GM15510 (cell line): Measurements from ENCODE around the gene MEDAG.

ENCODE experiments used
- POLR2A ChIP-seq: IDR thresholded peaks from 3 replicates; pipeline ENCODE4 v1.6.1; 2011; ENCODE audit warnings: borderline replicate concordance; ENCODE audit not compliant: insufficient read length; ENCODE audit errors: extremely low read depth

Gene MEDAG

DNA sequence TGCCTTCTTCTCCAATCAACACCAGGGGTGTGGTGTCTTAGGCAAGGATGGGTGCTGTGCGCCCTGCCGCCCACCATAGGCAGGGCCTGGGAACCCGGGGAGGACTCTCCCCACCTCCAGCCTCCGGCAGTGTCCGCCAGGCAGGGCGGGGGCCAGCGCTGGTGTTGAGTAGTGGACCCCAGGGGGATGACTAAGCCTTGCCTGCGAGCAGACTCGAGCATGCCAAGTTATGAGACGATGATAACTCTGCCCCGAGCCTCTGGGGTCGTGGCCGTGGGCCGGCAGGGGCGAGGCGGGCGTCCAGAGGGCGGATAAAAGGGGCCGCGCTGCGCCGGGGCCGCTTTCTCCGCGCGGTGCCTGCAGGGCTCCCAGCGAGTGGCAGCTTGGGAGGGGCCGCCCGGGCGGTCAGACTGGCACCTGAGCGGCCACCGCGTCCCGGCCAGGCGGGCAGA is at the start of gene MEDAG:
Gene MEDAG (plus strand): TSS at position 340 of the 452 bp plus-strand sequence. CDS start 245 bp downstream, outside the sequence.
- TF ChIP-seq POLR2A = no peak

DNA sequence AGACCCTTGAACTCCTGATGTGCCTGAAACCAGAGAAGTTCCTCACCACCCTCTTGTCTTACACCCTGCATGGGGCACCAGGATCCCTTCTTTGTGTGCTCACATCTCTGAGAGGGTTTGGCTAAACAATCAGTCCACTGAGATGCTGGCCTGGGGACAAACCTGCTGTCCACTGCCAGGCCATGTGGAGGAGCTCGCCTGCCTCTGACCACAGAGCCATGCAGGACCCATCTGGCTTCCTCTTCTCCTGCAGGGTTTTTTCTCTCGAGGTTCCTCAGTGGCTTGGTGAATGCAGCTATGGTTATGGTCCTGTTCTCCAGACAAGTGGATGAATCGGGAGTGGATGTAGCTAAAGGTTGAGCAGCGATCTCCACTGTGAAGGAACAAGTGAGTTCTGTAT is 49.1 kb upstream of the MEDAG start:
- TF ChIP-seq POLR2A = no peak

DNA sequence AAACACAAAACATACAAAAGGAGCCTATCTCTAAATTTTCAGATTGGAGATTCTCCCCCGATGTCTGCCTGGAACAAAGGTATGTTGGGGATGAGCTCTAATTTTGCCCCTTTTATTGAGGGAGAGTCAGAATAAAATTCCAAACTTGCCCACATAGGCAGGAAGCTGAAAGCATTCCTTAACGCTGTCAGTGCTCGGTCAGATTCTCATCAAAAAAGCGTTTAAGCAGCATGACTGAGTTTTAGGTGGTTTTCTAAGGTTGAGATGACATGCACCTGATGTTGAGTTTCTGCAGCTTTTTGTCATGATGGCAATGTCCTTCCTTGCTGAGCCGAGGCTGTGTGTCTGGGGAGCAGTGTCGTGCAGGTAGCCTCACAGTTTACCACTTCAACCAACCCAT is 48.4 kb upstream of the MEDAG start:
- no peak for TF ChIP-seq POLR2A

DNA sequence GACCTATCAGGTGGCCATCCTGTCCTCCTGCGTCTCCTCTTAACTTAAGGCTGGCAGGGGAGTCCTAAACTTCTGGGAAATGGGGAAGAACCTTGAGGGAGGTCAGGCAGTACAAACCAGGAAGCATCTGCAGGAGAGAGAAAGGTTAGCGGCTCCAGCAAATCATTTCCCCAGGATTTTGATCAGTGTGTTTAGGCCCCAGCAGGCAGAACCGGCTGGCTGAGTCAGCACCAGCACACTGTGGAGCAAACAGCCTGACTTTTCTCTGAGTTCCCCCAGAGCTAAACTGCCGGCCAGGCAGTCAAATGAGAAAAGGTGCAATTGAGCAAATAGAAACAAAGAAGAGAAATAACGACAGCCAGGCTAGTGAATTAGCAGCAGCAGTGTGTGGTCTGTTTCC is 46.7 kb upstream of the MEDAG start:
- TF ChIP-seq POLR2A = no peak

DNA sequence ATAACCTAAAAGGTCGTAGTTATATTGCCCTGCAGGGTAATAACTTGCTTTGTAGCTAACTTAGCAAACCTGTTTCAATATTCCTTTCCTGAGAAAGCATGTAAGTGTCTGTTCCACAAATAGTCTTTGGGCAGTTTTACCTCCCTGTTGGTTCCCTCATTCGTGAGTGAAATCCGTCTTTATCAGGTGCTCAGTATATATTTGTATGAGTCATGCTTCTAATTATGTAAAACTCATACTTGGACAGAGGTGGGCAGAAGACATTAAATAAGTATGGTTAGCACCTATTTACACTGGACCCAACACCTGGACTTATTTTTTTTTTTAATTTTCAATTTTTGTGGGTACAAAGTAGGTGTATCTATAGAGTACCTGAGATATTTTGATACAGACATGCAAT is 44.9 kb upstream of the MEDAG start:
- TF ChIP-seq POLR2A = no peak

DNA sequence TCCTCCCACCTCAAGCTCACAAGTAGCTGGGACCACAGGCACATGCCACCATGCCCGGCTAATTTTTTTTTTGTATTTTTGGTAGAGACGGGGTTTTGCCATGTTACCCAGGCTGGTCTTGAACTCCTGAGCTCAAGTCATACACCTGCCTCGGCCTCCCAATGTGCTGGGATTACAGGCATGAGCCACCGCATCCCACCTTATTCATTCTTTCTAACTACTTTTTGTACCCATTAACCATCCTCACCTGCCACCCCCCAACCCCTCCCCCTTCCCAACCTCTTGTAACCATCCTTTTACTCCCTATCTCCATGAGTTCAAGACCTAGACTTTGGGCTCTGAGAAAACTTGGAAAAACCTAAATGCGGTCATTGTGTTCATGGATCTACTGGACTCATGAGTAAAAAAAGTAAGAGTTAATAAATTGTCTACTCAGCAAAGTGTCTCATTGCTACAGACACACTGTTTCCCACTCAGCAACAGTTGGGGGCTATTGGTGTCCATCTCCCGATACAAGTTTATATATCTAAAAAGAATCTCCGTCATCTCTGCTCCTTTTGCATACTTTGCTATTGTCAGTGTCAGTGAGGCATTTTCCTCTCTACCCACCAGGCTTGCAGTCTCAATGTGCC is 44.1 kb upstream of the MEDAG start:
- TF ChIP-seq POLR2A = no peak

DNA sequence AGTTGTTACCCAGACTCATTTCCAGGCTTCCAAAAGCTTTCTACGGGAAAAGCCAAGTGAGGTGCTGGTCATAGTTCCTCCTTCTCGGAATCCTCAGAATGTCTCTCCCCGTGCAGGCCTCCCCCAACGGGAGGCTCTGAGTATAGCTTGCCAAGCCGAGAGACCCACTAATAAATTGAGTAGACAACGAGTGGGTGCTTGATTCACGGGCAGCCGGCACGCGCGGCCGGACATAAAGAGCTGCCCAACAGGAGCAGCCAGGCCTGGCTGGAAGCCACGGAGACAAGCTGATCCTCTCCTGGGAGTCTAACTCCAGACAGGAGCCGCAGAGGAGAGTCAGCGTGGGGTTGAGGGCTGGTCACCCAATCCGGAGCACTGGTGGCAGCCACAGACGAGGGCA is 43.4 kb upstream of the MEDAG start:
- no peak for TF ChIP-seq POLR2A

DNA sequence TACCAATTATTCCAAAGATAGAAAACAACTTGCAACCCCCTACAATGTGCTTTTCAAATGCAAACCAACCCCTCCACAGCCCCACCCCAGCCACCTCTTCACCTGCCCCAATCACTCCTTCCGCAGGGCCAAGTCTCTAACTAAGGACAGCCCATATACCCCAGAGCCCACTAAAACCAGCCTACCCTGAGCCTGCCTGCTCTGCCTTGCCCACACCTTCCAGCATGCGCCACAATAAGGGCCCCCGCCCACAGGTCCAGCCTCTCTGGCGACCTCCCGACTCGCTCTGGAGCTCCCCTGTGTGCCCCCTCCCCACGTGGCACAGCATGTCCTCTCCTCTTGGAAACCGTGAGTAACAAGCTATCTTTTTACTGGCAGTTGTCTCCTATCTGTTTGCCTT is 42.8 kb upstream of the MEDAG start:
- no peak for TF ChIP-seq POLR2A

DNA sequence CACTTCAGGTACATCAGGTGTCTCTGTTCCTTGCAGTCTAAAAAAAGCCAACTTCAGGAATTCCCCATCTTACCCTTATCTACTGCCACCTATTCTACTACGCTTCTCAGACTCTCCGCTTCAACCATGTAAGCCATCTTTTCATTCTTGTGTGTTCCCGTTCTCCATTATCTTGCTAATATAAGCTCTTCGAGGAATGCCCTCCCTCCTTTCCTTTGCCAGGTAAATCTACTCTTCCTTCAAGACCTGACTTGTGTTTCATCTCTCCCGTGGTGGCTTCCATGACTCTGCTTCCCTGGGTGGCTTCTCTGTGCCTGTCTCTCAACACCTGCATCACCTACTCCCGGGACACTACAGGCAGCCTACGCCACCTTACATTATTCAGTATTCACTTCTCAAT is 42.3 kb upstream of the MEDAG start:
- TF ChIP-seq POLR2A = no peak

DNA sequence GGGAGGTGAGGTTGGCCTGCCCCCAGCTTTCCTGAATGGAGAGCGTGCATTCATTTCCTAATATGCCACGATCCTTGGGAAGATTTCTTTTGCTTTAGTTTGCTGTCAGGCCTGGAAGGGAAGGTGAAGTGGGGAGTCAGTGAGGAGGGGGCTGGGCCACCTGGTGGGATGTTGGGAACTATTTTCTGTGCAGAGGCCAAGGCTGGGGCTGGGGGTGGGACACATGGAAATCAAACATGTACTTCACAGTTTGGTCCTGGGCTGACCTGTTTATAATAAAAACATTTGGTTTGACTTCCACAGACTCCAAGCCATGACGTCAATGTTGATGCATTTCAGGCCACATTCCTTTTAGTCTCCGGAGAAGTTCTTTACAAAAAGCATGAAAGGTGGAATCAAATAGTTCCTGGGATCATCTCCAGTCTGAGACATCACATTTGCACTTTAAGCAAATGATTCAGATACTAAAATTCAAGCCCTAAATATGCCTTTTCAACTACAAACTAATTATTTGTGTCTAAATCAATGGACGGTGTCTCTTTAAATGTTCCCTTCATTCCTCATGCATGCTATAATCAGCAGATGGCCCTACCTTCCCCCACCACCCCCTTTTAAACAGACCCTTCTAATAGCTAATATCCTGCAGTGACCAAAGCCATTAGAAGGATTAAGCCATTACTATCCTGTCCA is 41.5 kb upstream of the MEDAG start:
- no peak for TF ChIP-seq POLR2A

DNA sequence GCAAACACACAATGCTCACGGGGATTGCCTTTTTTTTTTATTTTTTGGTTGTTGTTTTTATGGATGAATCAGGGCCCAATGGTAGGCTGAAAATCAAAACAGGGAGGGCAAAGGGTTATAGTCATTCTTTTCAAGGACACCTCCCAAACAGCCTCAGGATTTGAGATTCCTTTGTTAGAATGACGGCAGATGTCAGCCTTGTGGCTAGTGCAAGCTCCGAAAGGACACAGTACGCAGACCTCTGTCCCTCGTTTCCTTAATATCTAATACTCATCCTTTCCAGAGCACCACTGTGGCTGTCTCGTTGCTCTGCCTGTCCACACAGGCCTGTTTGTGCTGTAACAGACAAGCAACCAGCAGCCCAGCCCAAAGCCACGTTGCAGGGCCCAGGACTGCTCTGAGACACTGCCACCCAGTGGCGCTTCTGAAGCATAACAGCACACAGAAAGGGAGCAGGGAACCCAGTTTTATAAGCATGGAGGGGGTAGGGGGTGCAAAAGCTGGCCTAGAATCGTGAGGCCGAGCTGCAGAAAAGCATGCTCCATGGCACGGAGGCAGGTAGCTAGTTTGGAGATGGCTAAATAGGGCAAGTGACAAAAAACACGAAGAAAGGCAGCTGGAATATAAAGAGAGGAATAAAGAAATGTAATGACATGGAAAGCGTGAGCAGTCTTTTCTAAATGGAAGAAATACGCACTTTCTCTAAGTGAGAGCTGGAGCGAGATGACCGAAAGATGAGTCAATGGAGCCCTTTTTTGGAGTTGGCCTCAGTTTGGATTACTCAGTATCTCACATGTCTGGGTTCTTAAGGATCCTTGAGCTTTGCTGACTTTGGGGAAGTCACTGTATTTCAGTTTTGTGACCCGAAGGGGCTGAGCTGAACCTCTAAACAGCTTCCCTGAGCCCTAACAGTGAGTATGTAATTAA is 40.7 kb upstream of the MEDAG start:
- no peak for TF ChIP-seq POLR2A

DNA sequence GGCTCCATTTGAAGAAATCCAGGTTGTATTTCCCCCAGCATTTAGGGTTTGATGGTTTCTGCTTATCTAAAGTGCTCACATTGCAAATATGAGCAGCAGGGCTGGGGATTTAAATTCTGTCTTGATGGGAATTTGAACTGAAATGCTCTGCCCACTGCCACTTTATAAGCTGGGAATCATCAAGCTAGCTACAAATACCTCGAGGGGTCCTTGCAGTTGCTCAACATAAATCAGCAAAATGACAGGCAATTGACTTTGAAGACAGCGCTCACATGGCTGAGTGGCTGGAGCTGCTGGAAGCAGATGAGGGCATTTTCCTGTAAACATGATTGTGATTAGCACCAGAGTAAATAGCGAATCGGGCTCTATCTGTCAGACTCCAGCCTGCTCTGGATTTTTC is 39.4 kb upstream of the MEDAG start:
- TF ChIP-seq POLR2A = no peak

DNA sequence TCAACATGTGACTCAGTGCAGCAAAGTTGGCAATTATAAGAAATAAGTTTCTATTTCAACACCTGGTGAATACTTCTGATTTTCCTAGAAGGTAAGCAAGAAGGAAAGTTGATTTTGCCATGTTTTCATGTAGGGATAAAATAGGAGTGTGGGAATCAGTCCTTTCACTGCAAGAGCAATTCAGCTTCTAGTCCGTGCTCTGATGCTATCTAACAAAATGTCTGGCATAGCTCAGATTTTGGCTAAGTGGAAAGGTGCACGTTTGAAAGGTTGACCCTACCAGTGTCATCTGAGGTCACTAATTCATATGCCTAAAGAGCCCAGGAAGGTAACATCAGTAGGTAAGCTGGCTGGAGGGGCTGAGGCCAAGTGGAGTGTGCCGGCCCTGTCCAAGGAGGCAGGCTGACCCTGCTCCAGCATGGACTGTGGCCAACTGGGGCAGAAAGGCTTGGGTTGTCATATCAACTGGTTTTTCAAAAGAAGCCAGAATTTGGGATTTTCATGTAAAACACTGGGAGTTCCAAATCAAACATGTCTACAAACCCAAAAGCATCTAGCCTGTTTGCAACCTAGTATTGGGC is 38.9 kb upstream of the MEDAG start:
- no peak for TF ChIP-seq POLR2A

DNA sequence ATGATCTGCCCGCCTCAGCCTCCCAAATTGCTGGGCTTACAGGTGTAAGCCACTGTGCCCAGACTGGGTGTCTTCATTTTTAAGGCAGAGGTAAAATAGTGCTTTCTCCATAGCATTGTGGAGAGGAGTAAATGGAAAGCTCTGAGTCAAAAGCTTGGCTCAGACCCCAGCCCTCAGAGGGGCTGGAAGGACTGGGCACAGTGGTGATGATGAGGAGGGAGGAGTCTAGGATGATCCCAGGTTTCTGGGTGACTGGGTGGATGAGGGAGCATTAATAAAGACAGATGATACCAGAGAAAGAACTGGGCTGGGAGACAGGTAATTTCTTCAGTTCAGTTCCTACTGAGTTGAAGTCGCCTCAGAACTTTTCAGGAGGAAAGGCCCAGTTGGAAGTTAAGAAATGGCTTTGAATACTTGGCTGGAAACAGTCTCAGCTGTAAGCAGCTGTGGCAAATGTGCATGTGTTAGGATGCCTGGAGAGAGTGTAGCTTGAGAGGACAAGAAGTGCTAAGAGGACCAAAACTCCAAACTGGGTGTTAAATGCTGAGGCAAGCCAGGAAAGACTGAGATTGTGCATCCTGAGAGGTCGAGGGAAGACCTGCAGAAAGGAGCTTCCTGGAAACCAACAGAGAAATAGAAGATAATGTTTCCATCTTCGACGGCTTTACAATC is 37.1 kb upstream of the MEDAG start:
- no peak for TF ChIP-seq POLR2A

DNA sequence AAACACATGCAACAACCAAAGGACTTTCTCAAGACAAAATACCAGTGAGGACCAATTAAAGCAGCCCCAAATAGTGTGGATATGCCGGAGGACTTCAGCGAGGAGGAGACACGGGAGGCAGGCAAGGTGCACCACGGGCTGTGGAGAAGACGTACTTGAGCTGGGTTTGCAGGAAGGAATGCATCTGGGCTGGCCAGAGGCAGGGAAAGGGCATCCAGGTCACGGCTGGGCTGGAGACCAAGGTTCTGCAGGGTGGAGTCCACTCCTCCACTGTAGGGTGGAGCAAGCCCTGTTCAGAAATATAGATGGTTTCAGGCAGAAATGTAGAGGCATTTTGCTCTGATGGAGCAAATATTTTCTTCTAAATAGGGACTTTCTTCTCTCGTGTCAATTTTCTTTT is 36.6 kb upstream of the MEDAG start:
- no peak for TF ChIP-seq POLR2A

DNA sequence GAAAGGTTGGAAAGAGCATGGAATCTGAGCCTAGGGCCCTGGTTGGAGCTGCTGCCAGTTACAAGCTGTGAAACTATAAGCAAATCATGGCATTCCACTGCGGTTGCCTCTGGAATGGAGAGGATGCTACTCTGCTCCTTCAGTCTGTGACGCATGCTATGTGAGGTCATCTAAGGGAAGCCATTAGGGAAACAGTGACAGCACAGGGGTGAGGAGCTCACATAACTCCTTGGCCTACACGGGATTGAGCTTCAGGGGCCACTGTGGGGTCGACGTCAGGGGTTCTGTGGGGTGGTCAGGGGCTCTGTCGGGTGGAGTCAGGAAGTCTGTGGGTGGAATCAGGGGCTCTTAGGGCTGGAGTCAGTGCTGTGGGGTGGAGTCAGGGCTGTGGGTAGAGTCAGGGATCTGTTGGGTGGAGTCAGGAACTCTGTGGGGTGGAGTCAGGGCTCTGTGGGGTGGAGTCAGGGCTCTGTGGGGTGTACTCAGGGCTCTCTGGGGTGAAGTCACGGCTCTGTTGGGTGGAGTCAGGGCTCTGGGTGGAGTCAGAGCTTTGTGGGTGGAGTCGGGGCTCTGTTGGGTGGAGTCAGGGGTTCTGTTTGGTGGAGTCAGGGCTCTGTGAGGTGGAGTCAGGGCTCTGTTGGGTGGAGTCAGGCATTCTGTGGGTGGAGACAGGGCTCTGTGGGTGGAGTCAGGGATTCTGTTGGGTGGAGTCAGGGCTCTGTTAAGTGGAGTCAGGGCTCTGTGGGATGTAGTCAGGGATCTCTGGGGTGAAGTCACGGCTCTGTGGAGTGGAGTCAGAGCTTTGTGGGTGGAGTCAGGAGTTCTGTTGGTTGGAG is 35.8 kb upstream of the MEDAG start:
- no peak for TF ChIP-seq POLR2A
